ENCODE measurements around the gene AKAP13.

The AKAP13 gene

GRCh38 chr15:85496151-85496550 is 115.7 kb downstream of the AKAP13 start:
- H3K36me3 ChIP-seq (ENCODE audit: low read length), result 0 out of 2 replicates have a peak, but pooled peaks cover 7% of the 10 kb centered on the region
- H3F3A ChIP-seq (ENCODE audit: insufficient read depth), result peaks cover 10% of the 10 kb centered on the region
- TF ChIP-seq CTCF (IDR thresholded peaks at IDR 0.05; ENCODE audit: insufficient read depth, low read length, poor library complexity, severe bottlenecking), result no peak
- TF ChIP-seq EZH2phosphoT487 (conservative IDR thresholded peaks at IDR 0.05; ENCODE audit: low read length), result no peak
- H3K79me2 ChIP-seq (ENCODE audit: insufficient read depth, low read length), result peaks cover 98% of the 10 kb centered on the region
- H3K4me3 ChIP-seq (ENCODE audit: insufficient read depth, low read length, poor library complexity, severe bottlenecking), result no peak overlapping the region
- no peak overlapping the region for H3K9ac ChIP-seq (ENCODE audit: low read length)
- no peaks in the 10 kb centered on the region for H3K9me2 ChIP-seq (replicated peaks; ENCODE audit: insufficient read depth, low read length)
- 0 out of 2 replicates have a peak, but pooled peaks cover 6% of the 10 kb centered on the region for H4K20me1 ChIP-seq (ENCODE audit: low read depth, low read length)
- no peak overlapping the region for H3K4me2 ChIP-seq (ENCODE audit: low read depth, low read length, poor library complexity, severe bottlenecking)
- no peak overlapping the region for H2AFZ ChIP-seq (ENCODE audit: low read depth, low read length, severe bottlenecking)
- H3K27me3 ChIP-seq (ENCODE audit: low read length), result no peaks in the 10 kb centered on the region
- H3K27ac ChIP-seq (ENCODE audit: low read depth, low read length), result no peak overlapping the region
- no peaks in the 10 kb centered on the region for H3K9me3 ChIP-seq (ENCODE audit: insufficient read depth, low read length)

- H3K9ac ChIP-seq (ENCODE audit: low read length), result no peak overlapping the region
- 0 out of 2 replicates have a peak, but pooled peaks cover 6% of the 10 kb centered on the region for H4K20me1 ChIP-seq (ENCODE audit: low read depth, low read length)
- H3K9me3 ChIP-seq (ENCODE audit: insufficient read depth, low read length), result no peaks in the 10 kb centered on the region
- H3K4me3 ChIP-seq (ENCODE audit: insufficient read depth, low read length, poor library complexity, severe bottlenecking), result no peak overlapping the region
- H2AFZ ChIP-seq (ENCODE audit: low read depth, low read length, severe bottlenecking), result no peak overlapping the region
- no peak overlapping the region for H3K4me2 ChIP-seq (ENCODE audit: low read depth, low read length, poor library complexity, severe bottlenecking)
- H3K79me2 ChIP-seq (ENCODE audit: insufficient read depth, low read length), result peaks cover 100% of the 10 kb centered on the region
- H3K27ac ChIP-seq (ENCODE audit: low read depth, low read length), result no peak overlapping the region
- TF ChIP-seq EZH2phosphoT487 (conservative IDR thresholded peaks at IDR 0.05; ENCODE audit: low read length) (no peak), CTCF (IDR thresholded peaks at IDR 0.05; ENCODE audit: insufficient read depth, low read length, poor library complexity, severe bottlenecking) (no peak)
- H3F3A ChIP-seq (ENCODE audit: insufficient read depth), result peaks cover 13% of the 10 kb centered on the region
- no peaks in the 10 kb centered on the region for H3K9me2 ChIP-seq (replicated peaks; ENCODE audit: insufficient read depth, low read length)
- 0 out of 2 replicates have a peak, but pooled peaks cover 7% of the 10 kb centered on the region for H3K36me3 ChIP-seq (ENCODE audit: low read length)
- no peaks in the 10 kb centered on the region for H3K27me3 ChIP-seq (ENCODE audit: low read length)
These were observed 116.3 kb downstream of the AKAP13 start for GRCh38 chr15:85496551-85497171.

- H3K79me2 ChIP-seq (ENCODE audit: insufficient read depth, low read length), result peaks cover 100% of the 10 kb centered on the region
- no peaks in the 10 kb centered on the region for H3K9me3 ChIP-seq (ENCODE audit: insufficient read depth, low read length)
- H3K36me3 ChIP-seq (ENCODE audit: low read length), result 0 out of 2 replicates have a peak, but pooled peaks cover 4% of the 10 kb centered on the region
- H2AFZ ChIP-seq (ENCODE audit: low read depth, low read length, severe bottlenecking), result no peak overlapping the region
- H3K4me3 ChIP-seq (ENCODE audit: insufficient read depth, low read length, poor library complexity, severe bottlenecking), result no peak overlapping the region
- H3F3A ChIP-seq (ENCODE audit: insufficient read depth), result peaks cover 13% of the 10 kb centered on the region
- TF ChIP-seq EZH2phosphoT487 (conservative IDR thresholded peaks at IDR 0.05; ENCODE audit: low read length) (no peak), CTCF (IDR thresholded peaks at IDR 0.05; ENCODE audit: insufficient read depth, low read length, poor library complexity, severe bottlenecking) (no peak)
- H3K27ac ChIP-seq (ENCODE audit: low read depth, low read length), result no peak overlapping the region
- H3K9ac ChIP-seq (ENCODE audit: low read length), result no peak overlapping the region
- H3K27me3 ChIP-seq (ENCODE audit: low read length), result no peaks in the 10 kb centered on the region
- H3K9me2 ChIP-seq (replicated peaks; ENCODE audit: insufficient read depth, low read length), result no peaks in the 10 kb centered on the region
- no peak overlapping the region for H3K4me2 ChIP-seq (ENCODE audit: low read depth, low read length, poor library complexity, severe bottlenecking)
- H4K20me1 ChIP-seq (ENCODE audit: low read depth, low read length), result 0 out of 2 replicates have a peak, but pooled peaks cover 4% of the 10 kb centered on the region
These were observed 116.8 kb downstream of the AKAP13 start for GRCh38 chr15:85497172-85497569.

All from SU-DHL-6 (cell line).